Calu3 (cell line): ENCODE results near the gene BRIP1. TPM values are rescaled to one million over a fixed set of nuclear protein-coding genes. Genes with fewer than 3 reads are reported as not detected.
"Not testable (repeated sequence)": the region's sequence is repeated elsewhere in the genome, so short reads cannot be mapped to it uniquely, and the experiment has no call there.

ENCODE experiments used
- BruUV-seq: library from RNA; stranded (reverse); fragments of 400-500 nt; replicated peaks from 2 replicates; lab custom pipeline; 2021; lab: Mats Ljungman, UMichigan
- CTCF ChIA-PET: fragments of 300-600 bp; sonication (Branson Sonifier 250); formaldehyde crosslinking; loops from one replicate; lab custom pipeline; 2022; ENCODE audit warnings: antibody characterized with exemption; lab: Charles Lee
- DNase-seq: peaks from one replicate; pipeline ENCODE4 v3.0.0; 2022
- H3K27ac Mint-ChIP-seq: one replicate; pipeline ENCODE4 v1.8.0; 2022; ENCODE audit warnings: mixed read lengths; ENCODE audit not compliant: unreplicated experiment
- H3K27me3 Mint-ChIP-seq: one replicate; pipeline ENCODE4 v1.8.0; 2022; ENCODE audit warnings: mixed read lengths; ENCODE audit not compliant: unreplicated experiment
- H3K36me3 Mint-ChIP-seq: one replicate; pipeline ENCODE4 v1.8.0; 2022; ENCODE audit warnings: mild to moderate bottlenecking, moderate library complexity, mixed read lengths; ENCODE audit not compliant: insufficient read depth, unreplicated experiment
- H3K4me1 Mint-ChIP-seq: one replicate; pipeline ENCODE4 v1.8.0; 2022; ENCODE audit warnings: mild to moderate bottlenecking, low read depth, mixed read lengths; ENCODE audit not compliant: unreplicated experiment
- H3K4me3 Mint-ChIP-seq: one replicate; pipeline ENCODE4 v1.8.0; 2022; ENCODE audit warnings: mild to moderate bottlenecking, low read depth, moderate library complexity, mixed read lengths; ENCODE audit not compliant: unreplicated experiment
- H3K9me3 Mint-ChIP-seq: one replicate; pipeline ENCODE4 v1.8.0; 2022; ENCODE audit warnings: low read depth, mixed read lengths; ENCODE audit not compliant: unreplicated experiment
- CTCF ChIP-seq: fragments of 200-600 bp; IDR thresholded peaks from one replicate; pipeline ENCODE4 v1.8.0; 2022; ENCODE audit warnings: antibody characterized with exemption; ENCODE audit not compliant: unreplicated experiment
- intact Hi-C: fragments of 100-400 bp; cut with micrococcal nuclease; formaldehyde crosslinking; loops from one replicate; pipeline ENCODE4 v1.10.0; 2022; ENCODE audit not compliant: unreplicated experiment
- total RNA-seq: library from RNA; stranded (reverse); gene quantifications from 2 replicates; pipeline ENCODE4 v1.2.3, GENCODE V29; 2022

The BRIP1 gene
- total RNA-seq, 1 experiment from 2014 or later = 12.3 TPM

- intact Hi-C loops = no loop called here
- Mint-ChIP-seq H3K9me3 (no peaks in the 10 kb centered on the region), H3K27ac (no peak overlapping the region), H3K4me1 (no peaks in the 10 kb centered on the region), H3K4me3 (no peak overlapping the region), H3K27me3 (no peaks in the 10 kb centered on the region), H3K36me3 (peaks cover 4% of the 10 kb centered on the region)
- CTCF ChIA-PET = no interaction called here
- BruUV-seq = no TSS peak
- DNase-seq = no peak
- TF ChIP-seq CTCF = no peak
Observed at GRCh38 chr17:61775364-61775763, 88.0 kb downstream of the BRIP1 start.

GRCh38 chr17:61774724-61775123, 88.6 kb downstream of the BRIP1 start:
- Mint-ChIP-seq H3K27ac (no peak overlapping the region), H3K4me1 (no peaks in the 10 kb centered on the region), H3K4me3 (no peak overlapping the region), H3K27me3 (no peaks in the 10 kb centered on the region), H3K36me3 (peaks cover 4% of the 10 kb centered on the region), H3K9me3 (no peaks in the 10 kb centered on the region)
- TF ChIP-seq CTCF = no peak
- no TSS peak for BruUV-seq
- intact Hi-C loops = no loop called here
- no peak for DNase-seq
- CTCF ChIA-PET = no interaction called here

- H3K27me3 Mint-ChIP-seq, H3K4me1 Mint-ChIP-seq, DNase-seq, BruUV-seq, H3K36me3 Mint-ChIP-seq, H3K27ac Mint-ChIP-seq, intact Hi-C loops, H3K9me3 Mint-ChIP-seq, H3K4me3 Mint-ChIP-seq, CTCF ChIA-PET: not testable (repeated sequence)
Observed at GRCh38 chr17:61774087-61774486, 89.2 kb downstream of the BRIP1 start.

GRCh38 chr17:61770752-61771533, 92.4 kb downstream of the BRIP1 start:
- intact Hi-C loops = no loop called here
- no peaks in the 10 kb centered on the region for H3K9me3 Mint-ChIP-seq
- H3K27ac Mint-ChIP-seq = no peak overlapping the region
- H3K4me1 Mint-ChIP-seq = no peaks in the 10 kb centered on the region
- H3K4me3 Mint-ChIP-seq = no peak overlapping the region
- DNase-seq = no peak
- BruUV-seq = no TSS peak
- TF ChIP-seq CTCF = no peak
- CTCF ChIA-PET = no interaction called here
- no peaks in the 10 kb centered on the region for H3K27me3 Mint-ChIP-seq
- peaks cover 4% of the 10 kb centered on the region for H3K36me3 Mint-ChIP-seq

- peaks cover 4% of the 10 kb centered on the region for H3K36me3 Mint-ChIP-seq
- no peak for DNase-seq
- BruUV-seq = no TSS peak
- TF ChIP-seq CTCF = no peak
- no peaks in the 10 kb centered on the region for H3K27me3 Mint-ChIP-seq
- intact Hi-C loops = no loop called here
- CTCF ChIA-PET = no interaction called here
- no peak overlapping the region for H3K4me3 Mint-ChIP-seq
- H3K27ac Mint-ChIP-seq = no peak overlapping the region
- H3K4me1 Mint-ChIP-seq = no peaks in the 10 kb centered on the region
- no peaks in the 10 kb centered on the region for H3K9me3 Mint-ChIP-seq
Observed at GRCh38 chr17:61770043-61770442, 93.3 kb downstream of the BRIP1 start.
